AG20443 (cell line): ENCODE data around the gene SRSF6.
A peak's percentile ranks its signal among the peaks of the same experiment; 100 is the strongest.
"Not testable (repeated sequence)": the region's sequence is repeated elsewhere in the genome, so short reads cannot be mapped to it uniquely, and the experiment has no call there.

Experiments
- DNase-seq: peaks from one replicate; pipeline ENCODE4 v3.0.0; 2012; ENCODE audit warnings: low spot score, mixed read lengths

The SRSF6 gene

DNA sequence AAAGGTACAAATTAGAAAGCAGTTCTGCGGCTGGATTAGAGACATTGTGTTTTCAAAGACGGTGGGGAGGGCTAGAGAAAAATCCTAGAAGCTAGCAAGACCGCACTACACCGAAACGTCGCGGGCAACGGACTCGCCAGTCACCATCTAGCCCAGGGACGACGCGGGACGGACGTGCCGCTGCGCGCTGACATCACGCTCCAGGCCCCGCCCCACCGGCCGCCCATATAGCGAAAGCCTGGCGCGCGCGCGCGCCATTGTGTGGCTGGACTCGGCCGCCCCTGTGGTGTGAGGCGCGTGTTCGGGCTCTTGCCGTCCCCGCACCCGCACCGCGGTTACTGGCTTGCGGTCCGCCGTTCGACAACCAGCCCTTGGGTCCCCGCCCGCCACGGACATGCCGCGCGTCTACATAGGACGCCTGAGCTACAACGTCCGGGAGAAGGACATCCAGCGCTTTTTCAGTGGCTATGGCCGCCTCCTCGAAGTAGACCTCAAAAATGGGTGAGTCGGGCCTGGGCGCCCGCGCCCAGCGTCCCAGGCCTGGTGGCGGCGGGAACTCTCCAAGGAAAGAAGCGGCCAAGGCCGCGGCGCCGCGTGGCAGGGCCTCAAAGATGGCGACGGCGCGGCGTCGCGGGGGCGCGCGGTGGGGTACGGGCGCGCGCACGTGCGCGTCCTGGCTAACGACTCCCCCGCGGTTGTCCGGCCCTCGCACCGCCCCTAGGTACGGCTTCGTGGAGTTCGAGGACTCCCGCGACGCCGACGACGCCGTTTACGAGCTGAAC, at the start of gene SRSF6:
Gene SRSF6 (plus strand): TSS at position 257 of the 782 bp plus-strand sequence. CDS start 138 bp downstream, at position 395.
- peak; percentile 96 for DNase-seq

DNA sequence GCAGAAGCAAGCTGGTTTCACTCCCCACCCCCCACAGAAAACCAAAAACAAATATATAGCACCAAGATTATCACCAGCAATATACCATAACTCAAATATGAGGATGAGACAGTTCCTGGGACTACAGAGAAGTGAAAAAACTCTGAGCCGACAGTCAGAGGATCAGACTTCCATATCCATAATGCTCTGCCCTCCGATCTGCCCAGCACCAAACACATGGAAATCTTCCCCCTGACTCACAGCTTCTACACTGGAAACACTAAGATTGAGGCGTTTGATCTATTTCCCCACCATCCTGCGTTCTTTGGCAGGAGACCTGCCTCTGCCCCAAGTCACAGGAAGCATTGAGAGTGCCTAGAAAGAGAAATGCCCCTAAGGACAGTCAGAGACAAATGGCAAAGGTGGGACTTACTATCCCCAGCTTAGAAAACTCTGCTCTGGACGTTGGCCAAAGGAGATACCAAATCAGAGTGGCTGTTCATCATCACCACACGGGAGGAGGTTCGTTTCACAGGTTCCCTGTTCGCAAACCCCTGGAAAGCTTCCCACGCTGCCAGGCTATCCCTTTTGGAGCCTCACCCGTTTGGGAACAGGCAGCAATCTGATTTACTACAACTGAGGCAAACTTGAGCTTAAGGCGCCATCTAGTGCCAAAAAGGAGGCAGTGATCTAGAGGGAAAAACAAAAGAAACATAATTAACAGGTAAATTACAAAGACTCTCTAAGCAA, 48.7 kb upstream of the SRSF6 start:
- DNase-seq: peak; percentile 64

DNA sequence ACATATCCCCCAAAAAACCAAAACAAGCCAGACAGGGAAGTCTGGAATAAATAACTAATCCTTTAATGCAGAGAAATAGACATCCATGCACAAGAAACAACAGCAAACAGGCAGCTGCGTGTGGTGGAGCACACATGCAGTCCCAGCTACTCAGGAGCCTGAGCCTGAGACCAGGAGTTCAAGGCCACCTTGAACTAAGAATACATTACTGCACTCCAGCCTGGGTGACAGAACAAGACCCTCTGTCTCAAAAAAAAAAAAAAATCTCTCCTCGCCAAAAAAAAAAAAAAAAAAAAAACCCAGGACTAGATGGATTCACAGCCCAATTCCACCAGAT, 48.2 kb upstream of the SRSF6 start:
- no peak for DNase-seq

DNA sequence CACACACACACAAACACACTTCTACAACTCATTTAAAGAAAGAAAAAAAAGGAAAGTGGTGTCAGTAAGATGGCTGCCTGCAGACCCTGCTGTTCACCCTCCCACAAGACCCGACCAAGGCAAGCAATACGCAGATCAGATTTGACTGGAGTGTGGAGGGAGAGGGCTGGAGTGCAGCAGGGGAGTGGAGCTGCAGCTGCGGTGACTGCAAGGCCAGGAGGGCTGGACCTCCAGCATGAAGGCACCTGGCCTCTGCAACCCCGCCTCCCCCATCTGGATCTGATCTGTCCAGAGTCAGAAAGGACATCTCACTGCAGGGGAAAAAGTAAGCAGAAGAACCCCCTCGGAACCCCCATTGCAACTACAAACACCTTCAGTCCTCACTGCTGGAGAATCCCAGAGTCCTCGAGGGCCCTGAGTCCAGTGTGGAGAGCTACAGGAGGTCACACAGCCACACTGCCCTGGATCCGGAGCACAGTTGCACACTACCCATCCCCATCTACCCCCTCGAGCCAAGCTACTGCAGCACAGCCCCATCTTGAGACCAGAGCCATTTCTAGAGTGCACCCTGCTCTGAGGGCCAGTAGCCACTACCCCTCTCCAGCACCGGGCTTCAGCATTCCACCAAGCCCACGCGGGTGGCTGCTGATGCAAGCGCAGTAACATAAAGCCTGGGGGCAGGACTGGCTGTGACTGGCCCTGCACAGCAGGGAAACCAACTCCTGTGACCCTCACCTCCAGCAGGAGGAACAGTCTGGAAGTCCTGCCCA, 41.9 kb upstream of the SRSF6 start:
- no peak for DNase-seq

DNA sequence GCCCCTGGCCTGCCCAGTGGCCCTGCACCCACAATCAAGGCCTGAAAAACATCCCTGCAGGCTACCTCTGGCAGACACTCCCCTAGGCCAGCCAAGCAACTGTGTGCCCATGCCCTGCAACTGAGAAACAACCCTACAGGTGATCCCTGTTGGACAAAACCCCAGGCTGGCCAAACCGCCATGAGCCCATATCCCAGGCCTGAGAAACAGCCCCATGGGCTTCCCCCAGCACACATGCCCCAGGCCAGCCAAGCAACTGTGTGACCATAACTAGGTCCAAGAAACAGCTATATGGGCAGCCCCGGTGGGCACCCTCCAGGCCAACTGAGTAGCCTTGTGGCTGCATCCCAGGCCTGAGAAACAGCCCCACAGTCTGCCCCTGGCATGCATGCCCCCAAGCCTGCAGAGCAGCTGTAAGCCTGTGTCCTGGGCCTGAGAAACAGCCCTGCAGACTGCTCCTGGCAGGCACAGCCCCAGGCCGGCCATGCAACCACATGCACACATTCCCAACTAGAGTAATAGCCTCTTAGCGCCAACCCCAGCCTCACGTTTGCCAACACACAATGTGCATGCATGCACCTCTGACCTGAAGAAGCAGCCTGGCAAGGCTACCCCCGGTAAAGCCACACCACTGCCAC, 41.0 kb upstream of the SRSF6 start:
- DNase-seq: no peak

DNA sequence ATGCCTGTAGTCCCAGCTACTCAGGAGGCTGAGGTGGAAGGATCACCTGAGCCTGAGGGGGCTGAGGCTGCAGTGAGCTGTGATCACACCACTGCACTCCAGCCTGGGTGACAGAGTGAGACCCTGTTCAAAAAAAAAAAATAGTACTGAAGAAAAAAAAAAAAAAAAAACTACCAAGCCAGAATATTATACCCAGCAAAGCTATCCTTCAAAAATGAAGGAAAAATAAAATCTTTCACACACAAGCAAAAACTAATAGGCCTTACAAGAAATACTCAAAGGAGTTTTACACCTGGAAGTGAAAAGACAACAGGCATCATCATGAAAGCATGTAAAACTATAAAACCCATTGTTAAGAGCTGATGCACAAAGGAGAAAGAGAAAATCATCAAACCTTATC, 37.5 kb upstream of the SRSF6 start:
- DNase-seq: no peak

DNA sequence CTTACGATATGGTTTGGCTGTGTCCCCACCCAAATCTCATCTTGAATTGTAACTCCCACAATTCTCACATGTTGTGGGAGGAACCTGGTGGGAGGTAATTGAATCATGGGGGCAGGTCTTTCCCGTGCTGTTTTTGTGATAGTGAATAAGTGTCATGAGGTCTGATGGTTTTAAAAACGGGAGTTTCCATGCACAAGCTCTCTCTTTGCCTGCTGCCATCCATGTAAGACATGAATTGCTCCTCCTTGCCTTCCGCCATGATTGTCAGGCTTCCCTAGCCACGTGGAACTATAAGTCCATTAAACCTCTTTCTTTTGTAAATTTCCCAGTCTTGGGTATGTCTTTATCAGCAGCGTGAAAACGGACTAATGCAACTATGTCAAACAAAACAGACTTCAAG, 36.8 kb upstream of the SRSF6 start:
- DNase-seq: not testable (repeated sequence)

DNA sequence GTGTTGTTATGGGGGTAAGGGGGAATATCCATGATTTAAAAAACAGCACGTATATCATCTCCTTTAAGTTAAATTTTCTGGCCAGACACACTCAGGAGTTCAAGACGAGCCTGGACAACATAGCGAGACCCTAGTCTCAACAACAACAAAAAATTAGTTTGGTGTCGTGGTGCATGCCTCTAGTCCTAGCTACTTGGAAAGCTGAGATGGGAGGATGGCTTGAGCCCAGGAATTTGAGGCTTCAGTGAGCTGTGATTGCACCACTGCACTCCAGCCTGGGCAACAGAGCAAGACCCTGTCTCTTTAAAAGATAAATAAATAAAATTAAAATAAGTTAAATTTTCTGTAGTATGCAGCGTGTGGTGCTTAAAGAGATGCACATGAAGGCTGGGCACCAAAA, 31.5 kb upstream of the SRSF6 start:
- DNase-seq: no peak

DNA sequence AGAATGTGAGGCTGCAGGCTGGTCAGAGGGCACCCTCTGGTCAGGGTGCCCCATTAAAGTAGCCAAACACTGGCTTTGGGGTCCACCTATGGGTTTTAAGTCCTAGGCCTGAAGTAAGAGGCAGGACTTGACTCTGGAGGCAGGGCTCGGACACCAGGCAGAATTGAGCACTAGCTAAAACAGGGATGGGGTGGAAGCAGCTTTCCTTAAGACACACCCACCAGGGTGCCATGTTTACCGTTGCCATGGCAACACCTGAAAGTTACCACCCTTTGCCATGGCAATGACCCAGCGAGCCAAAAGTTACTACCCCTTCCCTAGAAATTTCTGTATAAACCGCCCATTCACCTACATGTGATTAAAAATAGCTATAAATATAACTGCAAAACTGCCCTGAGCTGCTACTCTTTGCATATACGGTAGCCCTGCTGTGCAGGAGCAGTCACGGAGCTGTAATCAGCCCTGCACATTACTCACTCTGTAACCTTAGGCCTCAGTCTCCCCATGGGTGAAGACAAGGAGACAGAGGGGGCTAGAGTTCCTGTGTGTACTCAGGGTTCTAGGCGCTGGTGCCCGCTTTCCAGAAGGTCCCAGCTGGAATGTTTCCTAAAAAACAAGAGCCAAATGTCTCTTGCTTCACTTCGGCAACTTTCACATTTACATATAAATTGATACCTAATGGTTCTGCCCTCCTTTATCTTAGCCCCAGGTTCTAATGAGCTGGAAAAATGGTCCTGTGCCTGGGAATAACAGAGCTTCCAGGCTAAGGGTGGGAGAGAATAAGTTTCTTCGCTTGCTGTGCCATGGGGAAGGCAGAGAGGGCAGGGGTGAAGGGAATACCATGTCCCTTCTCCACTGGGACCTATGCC, 27.2 kb upstream of the SRSF6 start:
- DNase-seq: no peak

DNA sequence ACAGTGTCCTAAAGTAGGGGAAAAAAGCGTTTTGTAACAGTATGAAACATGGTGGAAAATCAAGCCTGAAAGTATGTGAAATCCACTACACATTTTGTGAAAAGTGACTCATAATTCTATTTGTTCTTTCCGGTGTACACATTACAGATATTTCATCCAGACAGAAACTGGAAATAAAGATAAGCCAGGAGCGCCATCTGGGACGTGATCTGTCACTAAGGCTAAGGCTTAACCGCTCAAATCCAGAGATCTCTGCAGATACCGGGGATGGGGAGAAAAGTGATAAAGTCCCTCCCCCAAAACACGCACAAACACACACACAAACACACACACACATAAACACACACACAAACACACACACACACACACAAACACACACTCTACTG, 26.6 kb upstream of the SRSF6 start:
- DNase-seq: no peak

DNA sequence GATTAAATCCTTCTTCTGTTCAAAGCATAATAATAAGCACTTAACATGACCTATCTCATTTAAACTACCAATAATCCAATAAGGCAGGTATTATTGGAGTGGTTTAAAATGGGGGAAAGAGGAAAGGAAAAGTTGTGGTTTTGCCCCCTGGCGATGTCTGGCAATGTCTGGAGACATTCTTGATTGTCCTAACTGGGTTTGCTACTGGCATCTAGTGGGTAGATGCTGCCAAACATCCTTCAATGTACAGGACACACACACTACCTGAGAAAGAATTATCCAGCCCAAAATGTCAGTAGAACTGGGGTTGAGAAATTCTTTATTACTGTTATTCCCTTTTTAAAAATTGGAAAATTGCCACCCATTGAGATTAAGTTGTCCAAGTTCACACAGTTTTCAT, 25.2 kb upstream of the SRSF6 start:
- no peak for DNase-seq

DNA sequence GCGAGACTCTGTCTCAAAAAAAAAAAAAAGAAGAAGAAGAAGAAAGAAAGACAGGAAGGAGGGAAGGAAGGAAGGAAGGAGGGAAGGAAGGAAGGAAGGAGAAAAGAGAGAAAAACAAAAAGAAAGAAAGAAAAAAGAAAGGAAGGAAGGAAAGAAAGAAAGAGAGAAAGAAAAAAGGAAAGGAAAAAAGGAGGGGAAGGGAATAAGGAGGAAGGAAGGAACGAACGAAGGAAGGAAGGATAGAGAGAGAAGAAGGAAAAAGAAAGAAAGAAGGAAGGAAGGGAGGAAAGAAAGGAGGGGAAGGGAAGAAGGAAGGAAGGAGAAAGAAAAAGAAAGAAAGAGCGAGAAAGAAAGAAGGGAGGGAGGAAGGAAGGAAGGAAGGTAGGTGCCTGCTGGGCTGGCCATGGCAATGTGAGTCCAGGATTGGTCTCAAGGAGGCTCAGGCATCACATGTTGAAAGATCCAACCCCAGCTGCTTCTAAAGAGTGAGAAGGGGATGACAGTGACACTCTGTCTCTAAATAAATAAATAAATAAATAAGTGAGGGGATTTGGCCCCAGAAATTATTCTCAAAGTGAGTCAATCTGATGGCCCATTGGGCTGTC, 24.3 kb upstream of the SRSF6 start:
- no peak for DNase-seq

DNA sequence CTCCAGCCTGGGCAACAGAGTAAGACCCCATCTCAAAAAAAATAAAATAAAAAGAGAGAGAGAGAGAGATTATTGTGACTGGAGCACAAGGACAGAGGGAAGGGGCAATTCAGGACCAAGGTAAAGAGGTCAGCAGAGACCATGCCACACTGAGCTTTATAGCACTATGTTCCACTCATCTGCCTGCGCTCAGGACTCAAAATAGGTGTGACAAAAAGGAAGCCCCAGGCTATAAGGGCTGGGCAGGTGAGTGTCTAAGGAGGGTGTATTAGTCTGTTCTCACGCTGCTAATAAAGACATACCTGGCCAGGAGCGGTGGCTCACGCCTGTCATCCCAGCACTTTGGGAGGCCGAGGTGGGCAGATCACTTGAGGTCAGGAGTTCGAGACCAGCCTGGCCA, 23.1 kb upstream of the SRSF6 start:
- DNase-seq: no peak

DNA sequence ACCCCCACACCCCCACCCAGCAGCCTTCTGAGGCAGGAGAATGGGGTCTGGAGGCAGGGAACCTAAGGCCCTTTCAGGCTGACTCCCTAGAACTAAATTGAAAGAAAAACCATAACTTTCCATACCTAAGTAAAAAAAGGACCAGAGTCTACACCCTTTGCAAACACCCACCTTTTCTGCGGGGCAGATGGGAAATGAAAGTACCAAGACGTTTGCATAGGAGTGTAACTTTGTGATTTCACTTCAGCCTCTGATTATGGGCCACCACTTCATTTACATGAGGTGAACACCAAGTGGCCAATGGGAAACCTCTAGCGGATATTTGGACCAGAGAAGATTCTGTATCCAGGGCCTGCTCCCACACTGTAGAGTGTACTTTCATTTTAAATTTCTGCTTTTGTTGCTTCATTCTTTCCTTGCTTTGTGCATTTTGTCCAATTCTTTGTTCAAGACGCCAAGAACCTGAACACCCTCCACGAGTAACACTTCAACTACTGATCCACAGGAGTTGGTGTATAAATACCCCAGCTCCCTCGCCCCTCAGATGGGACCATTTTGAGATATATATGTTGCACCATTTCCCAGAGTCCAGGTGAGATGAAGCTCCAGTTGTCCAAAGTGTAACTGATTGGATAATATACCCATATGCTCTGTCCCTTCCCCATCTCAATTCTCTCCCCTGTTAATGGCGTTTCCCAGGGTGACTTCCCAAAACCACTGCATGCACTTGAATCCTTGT, 18.9 kb upstream of the SRSF6 start:
- DNase-seq: no peak

DNA sequence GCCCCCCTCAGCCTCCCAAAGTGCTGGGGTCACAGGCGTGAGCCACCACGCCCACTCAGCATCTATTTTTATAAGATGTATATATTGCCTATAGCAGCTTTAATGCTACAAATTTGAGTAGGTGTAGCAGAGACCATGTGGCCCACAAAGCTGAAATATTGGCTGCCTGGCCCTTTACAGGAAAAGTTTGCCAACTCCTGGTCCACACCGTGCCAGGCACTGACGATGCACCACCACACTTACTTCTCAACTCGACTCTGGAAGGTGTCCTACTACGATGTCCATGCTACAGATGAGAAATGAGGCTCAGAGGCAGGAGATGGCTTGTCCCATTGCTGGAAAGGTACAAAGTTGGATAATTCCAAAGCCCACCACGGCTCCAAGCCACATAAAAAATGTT, 17.2 kb upstream of the SRSF6 start:
- DNase-seq: no peak

DNA sequence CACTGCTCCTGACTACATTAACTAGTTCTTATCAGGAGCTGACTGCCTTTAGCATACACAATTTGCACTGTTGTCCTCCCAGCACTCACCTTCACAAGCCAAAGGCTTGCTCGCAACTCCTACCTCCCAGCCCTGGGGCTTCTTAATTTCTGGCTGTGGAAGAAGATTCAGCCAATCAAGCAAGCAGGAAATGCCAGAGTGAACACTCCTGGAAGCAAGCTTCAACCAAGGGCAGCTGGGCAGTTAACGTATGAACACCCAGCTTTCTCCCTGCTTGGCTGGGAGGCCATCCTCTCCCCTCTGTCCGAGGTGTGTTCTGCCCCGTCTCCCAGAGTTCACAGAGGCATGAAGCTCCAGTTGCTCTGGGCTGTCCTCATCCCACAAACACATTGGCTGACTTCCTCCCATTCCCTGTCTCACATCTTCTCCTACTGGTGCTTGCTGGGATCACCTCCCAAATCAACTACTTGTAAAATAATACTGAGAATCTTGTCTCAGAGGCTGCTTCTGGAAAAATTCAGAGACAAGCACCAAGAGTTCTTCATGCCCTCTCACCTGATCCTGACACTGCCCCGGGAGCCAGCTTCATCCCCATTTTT, 15.3 kb upstream of the SRSF6 start:
- DNase-seq: peak; percentile 67

DNA sequence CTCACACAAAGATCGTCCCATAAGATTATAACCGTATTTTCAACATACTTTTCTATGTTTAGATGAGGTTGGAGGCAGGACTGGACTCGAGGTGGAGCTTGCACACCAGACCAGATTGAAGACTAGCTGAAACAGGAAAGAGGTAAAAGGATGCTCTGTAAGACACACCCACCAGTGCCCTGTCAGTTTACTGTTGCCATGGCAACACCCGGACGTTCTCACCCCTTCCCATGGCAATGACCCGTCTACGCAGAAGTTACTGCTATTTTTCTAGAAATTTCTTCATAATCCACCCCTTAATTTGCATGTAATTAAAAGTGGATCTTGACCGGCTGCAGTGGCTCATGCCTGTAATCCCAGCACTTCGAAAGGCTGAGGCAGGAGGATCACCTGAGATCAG, 13.6 kb upstream of the SRSF6 start:
- no peak for DNase-seq

DNA sequence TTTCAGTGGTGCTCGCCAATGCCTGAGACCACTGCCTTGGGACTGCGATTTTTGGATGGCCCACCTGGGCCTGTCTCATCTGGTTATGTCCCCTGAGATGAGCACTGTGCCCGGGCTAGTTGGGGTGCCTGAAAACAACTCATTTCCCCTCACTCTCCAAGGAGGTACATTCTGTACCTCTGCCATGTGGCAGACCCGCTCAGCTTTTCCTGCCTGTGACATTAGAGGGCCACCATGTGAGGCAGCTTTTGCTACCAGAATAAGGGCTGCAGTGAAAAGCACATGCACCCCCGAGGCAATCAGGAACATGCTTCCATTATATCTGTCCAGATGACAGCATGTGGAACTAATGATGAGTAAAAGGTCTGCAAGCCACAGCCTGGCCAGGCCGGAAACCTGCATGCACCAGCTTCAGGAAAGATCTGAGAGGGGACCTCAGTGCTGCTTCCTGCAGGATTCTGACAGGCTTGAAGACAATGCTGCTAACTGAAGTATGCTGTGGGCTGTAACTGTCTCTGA, 11.3 kb upstream of the SRSF6 start:
- peak; percentile 42 for DNase-seq

DNA sequence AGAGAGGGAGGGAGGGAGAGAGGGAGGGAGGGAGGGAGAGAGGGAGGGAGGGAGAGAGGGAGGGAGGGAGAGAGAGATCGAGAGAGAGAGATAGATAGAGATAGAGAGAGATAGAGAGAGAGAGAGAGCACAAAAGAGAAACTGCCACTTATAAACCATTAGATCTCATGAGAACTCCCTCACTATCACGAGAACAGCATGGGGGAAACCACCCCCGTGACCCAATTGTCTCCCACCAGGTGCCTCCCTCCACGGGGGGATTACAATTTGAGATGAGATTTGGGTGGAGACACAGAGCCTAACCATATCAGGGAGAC, 9.3 kb upstream of the SRSF6 start:
- DNase-seq: not testable (repeated sequence)
